SU-DHL-6 (cell line): ENCODE measurements around the gene MECR.

Source experiments
- EZH2phosphoT487 ChIP-seq: fragments of 200-600 bp; sonication (generic), shearing (Covaris generic); conservative IDR thresholded peaks from 2 replicates; pipeline ENCODE4 v1.6.1; 2018; ENCODE audit warnings: mild to moderate bottlenecking, antibody characterized with exemption, low read length, moderate library complexity, mixed read lengths
- TF ChIP-seq, protein P1 (sequence below): fragments of 200-600 bp; sonication (generic); IDR thresholded peaks from one replicate; pipeline ENCODE4 v1.5.1; 2017; ENCODE audit warnings: antibody characterized with exemption, mild to moderate bottlenecking, low read length, moderate library complexity; ENCODE audit not compliant: insufficient read depth, poor library complexity, severe bottlenecking

DNA sequence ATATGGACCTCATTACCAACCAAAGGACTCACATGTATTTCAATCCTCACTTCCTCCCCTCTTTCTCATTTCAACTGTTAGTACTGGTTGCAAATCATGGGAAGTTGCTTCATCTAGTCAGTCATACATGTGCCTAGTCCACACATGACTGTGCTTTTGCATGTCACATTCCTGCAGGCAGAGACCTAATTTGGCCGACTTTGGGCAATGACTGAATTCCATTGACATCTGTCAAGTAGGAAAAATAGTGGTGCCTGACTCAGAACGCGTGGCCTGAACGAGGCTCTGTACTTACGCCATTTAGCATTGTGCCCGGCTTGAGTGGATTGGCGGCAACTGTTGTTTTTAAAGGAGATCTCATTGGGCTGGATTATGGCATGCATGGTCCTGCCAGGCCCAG is 23.6 kb upstream of the MECR start:
- TF ChIP-seq, protein P1, sequence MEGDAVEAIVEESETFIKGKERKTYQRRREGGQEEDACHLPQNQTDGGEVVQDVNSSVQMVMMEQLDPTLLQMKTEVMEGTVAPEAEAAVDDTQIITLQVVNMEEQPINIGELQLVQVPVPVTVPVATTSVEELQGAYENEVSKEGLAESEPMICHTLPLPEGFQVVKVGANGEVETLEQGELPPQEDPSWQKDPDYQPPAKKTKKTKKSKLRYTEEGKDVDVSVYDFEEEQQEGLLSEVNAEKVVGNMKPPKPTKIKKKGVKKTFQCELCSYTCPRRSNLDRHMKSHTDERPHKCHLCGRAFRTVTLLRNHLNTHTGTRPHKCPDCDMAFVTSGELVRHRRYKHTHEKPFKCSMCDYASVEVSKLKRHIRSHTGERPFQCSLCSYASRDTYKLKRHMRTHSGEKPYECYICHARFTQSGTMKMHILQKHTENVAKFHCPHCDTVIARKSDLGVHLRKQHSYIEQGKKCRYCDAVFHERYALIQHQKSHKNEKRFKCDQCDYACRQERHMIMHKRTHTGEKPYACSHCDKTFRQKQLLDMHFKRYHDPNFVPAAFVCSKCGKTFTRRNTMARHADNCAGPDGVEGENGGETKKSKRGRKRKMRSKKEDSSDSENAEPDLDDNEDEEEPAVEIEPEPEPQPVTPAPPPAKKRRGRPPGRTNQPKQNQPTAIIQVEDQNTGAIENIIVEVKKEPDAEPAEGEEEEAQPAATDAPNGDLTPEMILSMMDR: no peak
- TF ChIP-seq EZH2phosphoT487: no peak
